Loucy (cell line): ENCODE data around the gene GRB10.

ENCODE experiments used
- CTCF ChIP-seq: fragments of 200-600 bp; sonication (generic); conservative IDR thresholded peaks from 2 replicates; pipeline ENCODE4 v1.5.1; 2014; ENCODE audit warnings: mild to moderate bottlenecking, antibody characterized with exemption, low read length
- EZH2phosphoT487 ChIP-seq: fragments of 200-600 bp; IDR thresholded peaks from 2 replicates; pipeline ENCODE4 v1.6.1; 2018; ENCODE audit warnings: antibody characterized with exemption, mild to moderate bottlenecking, moderate library complexity, borderline replicate concordance

- TF ChIP-seq CTCF (no peak), EZH2phosphoT487 (no peak)
Measured at GRCh38 chr7:50657341-50657873, 125.3 kb downstream of the GRB10 start.
